ENCODE data around the gene PACS2. TPM values are rescaled to one million over a fixed set of nuclear protein-coding genes. Genes with fewer than 3 reads are reported as not detected.

The PACS2 gene
- total RNA-seq, 2 experiments from 2014 or later, result 57.7 to 61.5 TPM

DNA sequence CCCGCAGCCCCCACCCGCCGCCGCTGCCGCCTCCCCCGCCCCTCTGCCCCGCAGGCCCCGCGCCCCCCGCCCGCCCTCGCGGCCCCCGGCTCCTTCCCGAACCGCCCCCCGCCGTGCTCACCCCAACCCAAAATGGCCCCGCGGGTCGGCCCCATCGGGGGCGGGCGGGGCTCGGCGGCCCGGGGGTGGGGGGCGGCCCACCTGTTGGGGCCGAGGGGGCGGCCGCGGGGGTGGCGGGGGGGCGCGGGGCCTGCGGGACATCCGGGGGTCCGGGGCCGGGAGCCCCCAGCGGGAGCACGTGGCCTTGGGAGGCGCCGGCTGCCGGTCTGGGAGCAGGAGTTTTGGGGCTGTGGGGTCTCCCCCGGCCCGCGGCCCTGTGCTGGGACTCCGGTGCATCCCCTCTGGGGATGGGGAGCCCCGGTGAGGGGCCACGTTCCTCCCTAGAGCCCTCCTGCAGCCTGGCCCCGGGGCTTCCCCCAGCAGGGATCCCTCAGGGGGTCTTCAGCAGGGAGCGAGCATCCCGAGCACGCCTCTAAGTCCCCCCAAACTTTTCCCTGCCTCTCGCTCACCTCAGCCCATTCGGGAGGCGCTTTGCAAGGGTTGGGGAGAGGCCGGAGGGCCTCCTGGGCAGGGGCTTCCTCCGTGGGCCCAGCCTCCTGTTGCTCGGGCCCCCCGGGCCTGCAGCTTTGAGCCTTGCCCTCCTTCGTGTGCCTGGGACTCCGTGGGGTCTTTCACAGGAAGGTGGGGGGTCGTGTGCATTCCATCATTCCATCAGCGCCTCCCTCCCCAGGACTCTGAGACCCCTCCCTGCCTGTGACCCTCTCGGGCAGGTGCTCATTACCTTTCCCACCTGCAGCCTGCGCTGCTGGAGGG lies 105.8 kb downstream of the PACS2 start:
- H3K4me3 ChIP-seq (ENCODE audit: low read length), result peak overlapping the region; percentile 66
- POLR2A ChIA-PET, result interaction anchor here (1.4 kb wide), 1 partner anchor 119 kb away, joined by 3 read pairs; the partner anchor contains the start of gene BRF1

GRCh38 chr14:105420974-105421674 lies 106.6 kb downstream of the PACS2 start:
- DNase-seq (no peak), ATAC-seq (ENCODE audit: poor library complexity) (no peak)
- intact Hi-C loops (cut with DNase I, micrococcal nuclease), result loop anchor here in 1 of 2 experiments (10.0 kb wide), 1 partner anchor 46 kb away; no protein-coding TSS in a partner anchor
- no peaks in the 10 kb centered on the region for H3K9me3 Mint-ChIP-seq
- CTCF ChIA-PET, result interaction anchor here (3.4 kb wide), 1 partner anchor 69 kb away, joined by 8 read pairs; no protein-coding TSS in a partner anchor
- Histone ChIP-seq H3K4me1 (ENCODE audit: insufficient read depth, low read length) (peaks cover 37% of the 10 kb centered on the region), H3K36me3 (ENCODE audit: insufficient read depth, low read length) (peaks cover 4% of the 10 kb centered on the region), H3K4me3 (ENCODE audit: low read length) (peak overlapping the region; percentile 66), H3K27me3 (ENCODE audit: control insufficient read depth in 1 of 2, insufficient read depth in 2 of 2, low read length in 2 of 2) (no peaks in the 10 kb centered on the region), H3K27ac (ENCODE audit: low read depth in 1 of 2, low read length in 2 of 2) (peak overlapping the region in 1 of 2 donors; percentile 36), H3K9me3 (ENCODE audit: control insufficient read depth in 1 of 2, insufficient read depth in 1 of 2, low read length in 2 of 2) (peaks cover 0 to 4% of the 10 kb centered on the region in 2 experiments)
- peaks cover 36% of the 10 kb centered on the region for H3K4me1 Mint-ChIP-seq (ENCODE audit: low read depth)
- peaks cover 5% of the 10 kb centered on the region for H3K36me3 Mint-ChIP-seq (ENCODE audit: low read depth)
- TF ChIP-seq CTCF (IDR thresholded peaks at IDR 0.05), result no peak
- POLR2A ChIA-PET, result interaction anchor here (1.4 kb wide), 1 partner anchor 120 kb away, joined by 3 read pairs; the partner anchor contains the start of gene BRF1
- H3K4me3 Mint-ChIP-seq, result peak overlapping the region; percentile 93
- peak overlapping the region; percentile 75 for H3K27ac Mint-ChIP-seq
- H3K27me3 Mint-ChIP-seq, result no peaks in the 10 kb centered on the region

More for the DNA sequence above, 105.8 kb downstream of the PACS2 start:
- Mint-ChIP-seq H3K9me3 (no peaks in the 10 kb centered on the region), H3K27ac (peak overlapping the region; percentile 75), H3K27me3 (no peaks in the 10 kb centered on the region), H3K4me3 (peak overlapping the region; percentile 93), H3K4me1 (ENCODE audit: low read depth) (peaks cover 37% of the 10 kb centered on the region), H3K36me3 (ENCODE audit: low read depth) (peaks cover 5% of the 10 kb centered on the region)
- H3K9me3 ChIP-seq (ENCODE audit: control insufficient read depth in 1 of 2, insufficient read depth in 1 of 2, low read length in 2 of 2), result no peaks in the 10 kb centered on the region
- peak overlapping the region; percentile 22 to 29 for H3K27ac ChIP-seq (ENCODE audit: low read depth in 1 of 2, low read length in 2 of 2)
- TF ChIP-seq CTCF (IDR thresholded peaks at IDR 0.05), result no peak
- peaks cover 4% of the 10 kb centered on the region for H3K36me3 ChIP-seq (ENCODE audit: insufficient read depth, low read length)
- CTCF ChIA-PET, result interaction anchor here (3.4 kb wide), 1 partner anchor 70 kb away, joined by 8 read pairs; no protein-coding TSS in a partner anchor
- DNase-seq (no peak), ATAC-seq (ENCODE audit: poor library complexity) (peak; percentile 14)
- intact Hi-C loops (cut with DNase I, micrococcal nuclease), result loop anchor here in 1 of 2 experiments (10.0 kb wide), 1 partner anchor 46 kb away; no protein-coding TSS in a partner anchor
- H3K27me3 ChIP-seq (ENCODE audit: control insufficient read depth in 1 of 2, insufficient read depth in 2 of 2, low read length in 2 of 2), result no peaks in the 10 kb centered on the region
- H3K4me1 ChIP-seq (ENCODE audit: insufficient read depth, low read length), result peaks cover 37% of the 10 kb centered on the region

Data from CD4-positive, alpha-beta T cell (primary cell).